GM18858 (cell line): ENCODE measurements around the gene TSC2.
"Not testable (repeated sequence)": the region's sequence is repeated elsewhere in the genome, so short reads cannot be mapped to it uniquely, and the experiment has no call there.

Experiments
- ATAC-seq: cut with Tn5 transposase; IDR thresholded peaks from one replicate; pipeline ENCODE4 v1.9.1; 2021; ENCODE audit not compliant: unreplicated experiment

Gene TSC2

DNA sequence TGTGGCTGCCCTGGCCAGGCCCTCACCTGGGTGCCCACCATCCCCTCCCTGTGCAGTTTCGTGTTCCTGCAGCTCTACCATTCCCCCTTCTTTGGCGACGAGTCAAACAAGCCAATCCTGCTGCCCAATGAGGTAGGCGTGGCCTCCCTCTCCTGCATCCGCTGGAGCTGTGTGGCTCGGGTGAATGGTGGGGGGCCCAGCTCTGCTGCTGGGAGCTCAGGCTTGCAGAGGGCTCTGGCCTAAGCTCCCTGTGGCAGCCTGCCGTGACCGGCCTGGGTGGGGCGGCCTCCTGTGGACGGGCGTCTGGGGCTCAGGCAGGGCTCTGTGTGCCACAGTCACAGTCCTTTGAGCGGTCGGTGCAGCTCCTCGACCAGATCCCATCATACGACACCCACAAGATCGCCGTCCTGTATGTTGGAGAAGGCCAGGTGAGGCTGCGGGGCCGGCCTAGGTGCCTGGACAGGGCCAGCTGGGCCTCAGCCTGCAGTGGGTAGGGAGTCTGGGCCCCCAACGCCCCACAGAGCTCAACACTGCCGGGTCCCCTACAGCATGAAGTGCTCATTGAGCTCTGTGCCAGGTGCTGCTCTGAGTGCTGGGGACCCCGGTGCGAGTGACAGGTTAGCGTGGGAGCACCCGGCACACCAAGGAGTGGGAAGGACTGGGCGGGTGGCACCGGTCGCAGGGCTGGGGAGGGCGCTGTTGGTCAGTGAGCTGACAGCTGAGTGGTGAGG, 37.3 kb downstream of the TSC2 start:
- ATAC-seq, result no peak

DNA sequence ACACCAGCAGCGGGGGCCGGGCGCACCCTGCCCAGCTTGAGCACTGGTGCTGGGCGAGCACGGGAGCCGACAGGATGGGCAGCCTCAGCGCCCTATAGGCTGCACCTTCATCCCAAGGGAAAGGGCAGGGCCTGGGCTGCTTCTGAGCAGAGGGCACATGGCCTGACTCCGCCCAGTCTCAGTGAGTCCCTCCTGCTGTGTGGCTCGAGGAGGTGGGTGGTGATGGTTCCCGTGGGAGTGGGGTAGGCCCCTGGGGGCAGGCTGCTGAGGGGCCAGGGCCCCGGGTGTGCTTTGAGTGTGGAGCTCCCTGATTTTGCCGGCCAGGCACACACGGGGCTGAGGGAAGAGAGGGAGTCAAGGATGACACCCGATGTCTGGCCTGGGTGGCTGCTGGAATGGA, 37.9 kb downstream of the TSC2 start:
- ATAC-seq, result no peak

DNA sequence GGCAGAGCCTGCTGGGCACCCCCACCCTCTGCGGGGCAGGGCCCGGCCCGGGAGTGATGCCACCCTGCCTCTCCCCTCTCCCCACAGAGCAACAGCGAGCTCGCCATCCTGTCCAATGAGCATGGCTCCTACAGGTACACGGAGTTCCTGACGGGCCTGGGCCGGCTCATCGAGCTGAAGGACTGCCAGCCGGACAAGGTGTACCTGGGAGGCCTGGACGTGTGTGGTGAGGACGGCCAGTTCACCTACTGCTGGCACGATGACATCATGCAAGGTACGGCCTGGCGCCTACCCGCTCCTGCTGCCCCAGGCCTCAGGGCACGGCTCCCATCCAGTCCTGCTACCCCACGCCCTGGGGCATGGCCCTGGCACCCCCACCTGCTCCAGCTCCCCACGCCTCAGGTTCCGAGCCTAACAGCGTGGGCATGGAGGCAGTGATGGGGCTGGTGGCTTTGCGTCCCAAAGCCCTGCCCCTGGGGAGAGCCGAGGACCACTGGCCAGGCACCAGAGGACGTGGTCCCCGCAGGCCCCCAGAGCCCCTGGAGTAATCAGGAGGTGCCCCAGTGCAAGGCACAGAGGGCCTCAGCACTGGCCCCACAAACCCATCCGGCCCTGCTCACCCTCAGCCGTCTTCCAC, 38.4 kb downstream of the TSC2 start:
- no peak for ATAC-seq

DNA sequence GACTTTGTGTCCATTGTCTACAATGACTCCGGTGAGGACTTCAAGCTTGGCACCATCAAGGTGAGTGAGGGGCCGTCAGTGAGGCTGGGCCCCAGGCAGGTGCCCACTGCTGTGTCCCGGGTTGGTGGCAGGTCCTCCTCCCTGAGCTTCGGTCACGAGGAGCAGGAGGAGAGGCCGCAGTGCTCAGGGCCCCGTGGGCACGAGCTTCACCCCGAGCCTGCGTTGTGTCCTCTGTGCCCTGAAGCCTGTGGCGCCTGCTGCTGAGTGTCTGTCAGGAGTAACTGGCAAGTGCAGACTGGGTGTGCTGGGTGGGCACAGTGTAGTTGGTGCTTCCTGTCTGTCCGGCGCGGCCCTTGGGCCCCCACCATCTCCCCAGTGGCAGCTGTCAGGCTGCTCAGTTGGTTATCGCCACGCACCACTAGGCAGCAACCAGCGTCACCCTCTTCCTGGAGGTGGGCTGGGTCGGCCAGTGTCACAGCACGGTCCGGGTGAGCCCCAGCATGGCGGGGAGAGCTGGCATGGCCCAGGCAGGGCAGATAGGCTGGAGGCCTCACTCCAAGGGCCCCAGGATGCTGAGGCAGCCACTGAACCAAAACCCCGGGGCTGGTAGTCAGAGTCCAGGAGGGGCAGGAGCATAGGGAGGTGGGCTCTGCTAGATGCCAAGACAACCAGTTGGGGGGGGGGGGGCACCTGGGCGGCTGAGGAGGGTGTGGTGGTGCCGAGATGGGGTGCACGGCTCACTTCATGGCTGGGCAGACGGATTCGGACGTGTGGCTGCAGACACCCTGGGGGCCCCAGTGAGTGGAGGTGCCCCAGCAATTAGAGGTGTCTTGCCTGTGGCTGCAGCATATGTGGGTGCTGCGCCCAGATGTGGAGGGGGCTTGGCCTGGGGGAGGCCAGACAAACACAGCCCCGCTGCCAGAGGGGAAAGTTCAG, 39.3 kb downstream of the TSC2 start:
- ATAC-seq, result no peak

DNA sequence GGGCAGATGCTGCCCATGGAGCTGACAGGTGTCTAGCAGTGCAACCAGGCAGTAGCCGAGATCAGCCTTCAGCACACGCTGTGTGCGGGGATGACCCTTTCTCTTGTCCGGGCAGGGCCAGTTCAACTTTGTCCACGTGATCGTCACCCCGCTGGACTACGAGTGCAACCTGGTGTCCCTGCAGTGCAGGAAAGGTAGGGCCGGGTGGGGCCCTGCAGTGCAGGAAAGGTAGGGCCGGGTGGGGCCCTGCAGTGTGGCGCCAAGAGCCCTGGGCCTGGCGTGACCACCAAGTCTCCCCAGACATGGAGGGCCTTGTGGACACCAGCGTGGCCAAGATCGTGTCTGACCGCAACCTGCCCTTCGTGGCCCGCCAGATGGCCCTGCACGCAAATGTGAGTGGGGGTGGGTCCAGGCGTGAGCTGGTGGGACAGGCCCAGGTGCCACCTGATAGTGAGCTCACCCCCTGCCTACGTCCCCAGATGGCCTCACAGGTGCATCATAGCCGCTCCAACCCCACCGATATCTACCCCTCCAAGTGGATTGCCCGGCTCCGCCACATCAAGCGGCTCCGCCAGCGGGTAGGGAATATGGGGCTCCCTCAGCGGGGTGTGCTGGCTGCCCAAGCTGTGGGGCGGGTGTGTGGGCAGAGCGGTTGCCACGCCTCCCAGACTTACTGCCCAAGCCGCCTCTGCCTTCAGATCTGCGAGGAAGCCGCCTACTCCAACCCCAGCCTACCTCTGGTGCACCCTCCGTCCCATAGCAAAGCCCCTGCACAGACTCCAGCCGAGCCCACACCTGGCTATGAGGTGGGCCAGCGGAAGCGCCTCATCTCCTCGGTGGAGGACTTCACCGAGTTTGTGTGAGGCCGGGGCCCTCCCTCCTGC, 40.2 kb downstream of the TSC2 start:
- no peak for ATAC-seq

DNA sequence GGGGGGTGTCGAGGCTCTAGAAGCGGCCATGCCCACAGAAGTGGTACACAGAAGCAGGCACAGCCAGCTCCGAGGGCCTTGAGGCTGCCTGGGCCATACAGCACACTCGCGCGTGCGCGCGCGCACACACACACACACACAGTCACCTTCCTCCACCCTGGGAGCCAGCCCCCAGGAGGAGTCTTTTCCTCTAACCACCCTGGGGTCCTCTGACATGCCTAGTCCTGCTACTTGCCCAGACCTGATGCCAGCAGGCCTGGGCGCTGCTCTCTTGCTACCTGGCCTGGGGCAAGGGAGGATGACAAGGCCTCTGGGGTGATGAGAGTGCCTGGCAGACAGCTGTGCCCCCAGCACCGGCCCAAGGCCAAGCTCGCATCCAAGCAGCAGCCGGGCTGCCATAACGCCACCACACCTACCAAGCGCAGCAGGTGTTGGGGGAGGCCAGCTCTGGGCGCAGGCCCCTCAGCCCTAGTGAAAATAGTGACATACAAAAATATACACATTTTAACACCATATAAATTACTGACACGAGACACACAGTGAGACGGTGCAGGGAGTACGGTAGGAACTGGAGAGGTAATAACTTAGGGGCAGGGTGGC, 41.1 kb downstream of the TSC2 start:
- no peak for ATAC-seq

DNA sequence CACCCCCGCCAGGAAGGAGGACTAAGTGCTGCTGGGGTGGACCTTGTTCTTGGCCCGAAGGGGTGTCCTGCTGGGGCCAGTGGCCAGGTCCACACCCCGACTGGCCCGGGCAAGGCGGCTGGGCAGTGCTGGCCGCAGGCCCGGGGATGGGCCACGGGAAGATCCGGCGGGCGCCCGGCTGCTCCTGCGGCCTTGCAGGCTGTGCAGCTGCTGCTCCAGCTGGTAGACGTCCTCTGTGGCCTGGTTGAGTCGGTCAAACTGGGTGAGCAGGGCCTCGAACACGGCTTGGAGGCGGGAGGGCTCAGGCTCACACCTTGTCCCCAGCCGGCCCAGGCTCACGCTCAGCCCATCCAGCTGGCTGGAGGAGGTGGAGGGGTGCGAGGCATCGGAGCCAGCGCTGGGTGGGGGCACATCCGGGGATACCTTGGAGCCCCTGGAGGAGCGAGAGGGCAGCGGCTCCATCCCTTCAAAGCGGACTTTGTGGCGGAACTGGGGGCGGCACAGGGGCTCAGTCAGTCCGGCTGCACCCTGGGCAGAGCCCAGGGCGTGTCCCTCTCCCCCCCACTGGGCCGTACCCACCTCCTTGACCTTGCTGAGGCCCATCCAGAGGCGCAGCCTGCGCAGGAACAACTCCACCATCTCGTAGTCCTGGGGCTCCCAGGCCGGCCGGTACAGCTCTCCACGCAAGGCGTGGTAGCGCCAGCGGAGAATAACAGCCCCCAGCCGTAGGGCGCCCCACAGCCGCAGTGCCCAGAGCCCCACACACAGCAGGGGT, 42.1 kb downstream of the TSC2 start:
- ATAC-seq, result no peak

DNA sequence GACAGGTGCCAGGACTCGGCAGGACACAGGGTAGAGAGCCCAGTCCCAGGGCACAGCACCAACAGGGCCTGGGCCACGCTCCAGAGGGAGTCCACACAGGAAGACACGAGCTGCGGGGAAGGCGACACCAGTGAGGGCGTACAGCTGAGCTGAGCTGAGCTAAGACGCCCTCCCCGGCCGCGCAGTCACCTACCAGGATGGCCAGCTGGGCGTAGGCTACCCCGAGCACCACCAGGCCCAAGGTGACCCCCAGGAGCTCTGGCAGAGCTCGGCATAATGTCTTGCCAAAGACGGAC, 42.6 kb downstream of the TSC2 start:
- no peak for ATAC-seq

DNA sequence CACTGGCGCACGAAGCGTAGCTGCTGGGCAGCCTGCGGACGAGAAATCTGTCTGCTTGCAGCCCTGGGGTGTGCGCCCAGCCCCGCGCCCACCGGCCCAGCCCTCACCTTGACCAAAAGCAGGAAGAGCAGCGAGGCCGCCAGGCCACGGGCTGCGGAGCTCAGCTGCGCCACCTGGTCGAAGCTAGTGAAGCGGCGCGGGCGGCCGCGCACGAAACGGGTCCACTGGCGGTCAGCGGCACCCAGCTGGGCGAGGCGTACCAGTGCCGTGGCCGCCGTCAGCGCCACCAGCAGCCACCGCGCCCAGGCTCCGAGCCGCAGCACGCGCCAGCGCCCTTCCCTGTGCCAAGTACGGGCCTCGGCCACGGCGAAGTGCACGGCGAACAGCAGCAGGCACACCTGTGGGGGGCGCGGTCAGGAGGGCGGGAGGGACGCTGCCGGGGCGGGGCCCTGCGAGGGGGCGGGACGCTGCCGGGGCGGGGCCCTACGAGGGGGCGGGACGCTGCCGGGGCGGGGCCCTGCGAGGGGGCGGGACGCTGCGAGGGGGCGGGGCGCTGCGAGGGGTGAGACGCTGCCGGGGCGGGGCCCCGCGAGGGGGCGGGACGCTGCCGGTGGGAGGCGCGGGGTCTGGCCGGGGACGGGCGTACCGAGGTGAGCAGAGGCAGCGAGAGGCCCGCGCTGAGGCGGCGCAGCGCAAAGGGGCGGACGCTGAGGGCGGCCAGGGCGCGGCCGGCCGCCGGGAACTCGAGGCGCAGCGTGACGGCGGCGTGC, 43.2 kb downstream of the TSC2 start:
- no peak for ATAC-seq

DNA sequence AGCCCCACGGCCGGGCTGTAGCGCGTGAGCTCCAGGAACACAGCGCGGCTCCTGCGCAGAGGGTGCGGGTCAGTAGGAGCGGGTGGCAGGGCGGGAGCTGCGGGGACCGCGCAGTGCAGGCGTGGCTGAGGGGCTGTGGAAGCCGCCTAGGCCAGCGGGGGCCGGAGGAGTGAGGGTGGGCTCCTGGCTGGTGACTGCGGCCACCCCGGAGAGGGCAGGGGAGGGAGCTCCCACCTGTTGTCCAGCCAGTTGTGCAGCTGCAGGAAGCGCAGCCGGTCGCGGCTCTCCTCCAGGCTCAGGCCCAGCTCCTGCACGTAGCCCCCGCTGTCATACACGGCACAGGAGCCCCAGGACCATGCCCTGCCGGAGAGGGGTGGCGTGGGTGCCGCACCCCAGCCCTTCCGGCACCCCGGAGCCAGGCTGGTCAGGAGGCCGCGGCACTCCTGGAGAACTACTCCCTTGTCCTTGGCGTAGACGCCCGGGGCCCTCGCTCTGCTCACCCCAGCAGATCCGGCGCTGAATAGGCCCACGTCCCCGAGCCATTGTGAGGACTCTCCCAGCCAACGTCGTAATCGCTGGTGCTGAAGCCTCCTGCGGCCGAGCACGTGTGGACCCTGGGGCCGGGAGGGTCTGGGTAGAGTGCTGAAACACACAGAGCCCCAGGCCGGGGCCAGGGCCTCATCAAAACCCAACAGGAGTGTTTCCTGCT, 43.9 kb downstream of the TSC2 start:
- ATAC-seq, result no peak

DNA sequence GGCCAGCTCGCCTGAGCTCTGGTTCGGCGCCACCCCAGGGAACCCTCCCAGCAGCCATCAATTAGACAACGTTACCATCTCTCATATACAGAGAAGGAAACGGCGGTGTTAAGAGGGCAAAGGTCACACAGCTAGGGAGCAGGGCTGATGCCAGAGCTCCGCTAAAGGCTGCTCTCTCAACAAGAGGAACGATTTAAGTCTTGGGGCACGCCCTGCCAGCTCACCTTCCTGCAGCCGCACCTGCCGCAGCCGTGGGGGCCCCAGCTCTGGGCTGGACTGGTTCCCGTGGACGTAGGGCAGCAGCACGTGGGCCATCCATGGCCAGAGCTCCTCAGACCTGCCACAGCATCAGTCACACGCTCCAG, 44.5 kb downstream of the TSC2 start:
- ATAC-seq, result no peak

DNA sequence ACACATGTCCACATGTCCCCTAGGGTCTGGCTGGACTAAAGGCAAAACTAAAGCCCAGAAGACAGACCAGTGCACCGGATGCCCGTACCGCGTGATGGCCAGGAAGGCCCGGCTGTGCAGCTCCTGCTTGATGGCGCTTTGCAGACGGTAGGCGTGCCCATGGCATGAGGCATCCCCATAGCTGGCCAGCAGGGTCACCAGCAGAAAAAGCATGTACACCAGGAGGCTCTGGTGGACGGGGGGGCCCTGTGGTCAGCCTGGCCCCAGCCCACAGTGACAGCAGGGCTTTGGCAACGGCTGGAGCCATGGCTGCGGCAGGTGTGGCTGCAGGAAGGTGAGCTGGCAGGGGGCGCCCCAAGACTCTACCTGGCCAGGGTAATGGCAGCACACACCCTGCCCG, 45.1 kb downstream of the TSC2 start:
- ATAC-seq, result no peak

DNA sequence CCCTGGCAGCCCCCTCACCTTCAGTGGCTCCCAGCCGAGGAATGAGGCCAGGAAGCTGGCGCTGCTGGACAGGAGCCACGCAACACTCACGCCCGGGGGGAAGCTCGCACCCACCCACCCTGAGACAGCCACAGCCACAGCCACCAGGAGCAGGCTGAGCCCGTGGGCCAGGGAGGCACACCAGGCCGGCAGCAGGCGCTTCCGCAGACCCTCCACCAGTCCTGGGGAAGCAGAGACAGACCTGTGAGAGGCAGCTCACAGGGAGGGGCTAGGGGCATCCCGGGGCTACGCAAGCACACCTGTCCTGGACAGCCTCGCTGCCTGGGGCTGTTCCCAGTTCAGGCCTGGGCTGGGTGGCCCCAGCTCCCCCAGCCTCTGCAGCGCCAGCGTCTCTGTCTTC, 46.0 kb downstream of the TSC2 start:
- ATAC-seq, result no peak

DNA sequence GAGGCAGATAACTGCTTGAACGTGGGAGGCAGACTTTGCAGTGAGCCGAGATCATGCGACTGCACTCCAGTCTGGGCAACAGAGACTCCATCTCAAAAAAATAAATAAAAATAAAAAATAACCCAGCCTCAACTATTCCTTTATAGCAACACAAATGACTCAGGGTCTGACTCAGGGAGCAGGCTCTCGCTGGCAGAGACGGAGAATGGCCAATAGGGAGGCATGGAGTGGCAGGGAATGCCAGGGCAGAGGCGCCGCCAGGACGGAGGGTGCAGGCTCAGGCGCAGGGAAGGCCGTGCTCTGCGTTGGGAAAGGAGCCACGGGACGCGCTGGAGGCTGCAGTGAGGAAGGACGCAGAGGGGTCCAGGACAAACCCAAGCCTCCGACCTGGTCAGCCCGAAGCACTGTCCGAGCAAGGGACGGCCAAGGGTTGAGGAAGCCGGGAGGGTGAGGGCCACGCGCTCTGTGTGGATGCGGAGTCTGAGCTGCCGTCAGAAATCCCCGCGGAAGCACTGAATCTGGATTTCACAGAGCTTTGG, 47.6 kb downstream of the TSC2 start:
- ATAC-seq, result no peak

DNA sequence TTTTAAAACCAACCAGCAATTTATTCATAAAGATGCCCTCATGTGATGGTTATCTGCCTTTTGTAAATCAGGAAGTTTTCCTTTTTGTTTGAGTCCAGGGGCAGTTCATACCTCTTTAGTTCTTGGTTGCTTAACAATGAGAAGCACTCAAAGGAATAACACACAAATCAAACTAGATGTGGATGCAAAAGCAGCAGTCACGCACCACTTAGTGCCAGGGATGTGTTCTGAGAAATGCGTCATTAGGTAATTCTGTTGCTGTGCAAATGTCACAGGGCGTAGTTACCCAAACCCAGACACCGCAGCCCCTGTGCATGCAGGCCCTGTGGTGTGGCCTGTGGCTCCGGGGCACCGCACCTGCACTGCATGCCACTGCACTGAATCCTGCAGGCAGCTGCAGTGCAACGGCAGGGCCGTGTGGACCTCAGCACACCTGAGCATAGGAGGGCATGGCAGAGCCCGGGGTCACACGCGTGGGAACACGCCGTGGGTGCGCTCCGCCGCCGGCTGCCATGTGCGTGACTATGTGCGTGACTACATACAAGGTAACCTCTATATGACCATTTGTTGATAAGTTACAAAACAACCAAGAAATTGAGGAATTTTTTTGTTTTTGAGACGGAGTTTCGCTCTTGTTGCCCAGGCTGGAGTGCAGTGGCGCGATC, 48.3 kb downstream of the TSC2 start:
- no peak for ATAC-seq

DNA sequence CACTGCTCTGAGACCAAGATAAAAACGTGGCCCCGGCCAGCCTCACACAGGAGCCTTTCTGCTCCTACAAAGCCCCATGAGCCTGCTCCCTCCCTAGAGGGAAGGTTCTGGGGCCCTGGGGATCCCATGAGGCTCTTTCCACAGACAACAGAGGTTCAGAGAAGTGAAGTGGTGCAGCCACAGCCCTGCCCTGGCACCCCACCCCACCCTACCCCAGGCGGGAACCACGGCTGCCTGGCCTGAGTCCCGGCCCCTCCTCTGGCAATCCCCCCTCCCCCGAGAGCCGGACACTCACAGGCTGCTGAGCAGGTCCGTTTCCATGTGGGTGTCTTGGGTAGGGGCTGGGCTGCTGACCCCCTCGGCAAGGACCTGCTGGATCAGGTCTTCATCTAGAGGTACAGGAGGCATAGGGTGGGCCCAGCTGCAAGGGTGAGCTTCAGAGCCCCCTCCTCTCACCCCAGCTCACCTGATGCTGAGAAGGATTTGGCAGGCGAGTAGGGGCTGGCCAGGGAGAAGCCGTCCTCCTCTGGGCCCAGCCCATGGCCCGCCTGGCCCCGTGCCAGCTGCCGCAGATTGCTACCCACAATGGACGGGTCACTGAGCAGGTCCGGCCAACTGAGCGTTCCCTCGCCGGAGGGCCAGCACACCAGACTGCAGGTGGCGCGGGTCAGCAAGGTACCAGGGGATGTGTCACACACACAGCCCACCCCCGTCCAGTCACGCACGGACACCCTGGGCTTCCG, 49.2 kb downstream of the TSC2 start:
- ATAC-seq, result no peak

DNA sequence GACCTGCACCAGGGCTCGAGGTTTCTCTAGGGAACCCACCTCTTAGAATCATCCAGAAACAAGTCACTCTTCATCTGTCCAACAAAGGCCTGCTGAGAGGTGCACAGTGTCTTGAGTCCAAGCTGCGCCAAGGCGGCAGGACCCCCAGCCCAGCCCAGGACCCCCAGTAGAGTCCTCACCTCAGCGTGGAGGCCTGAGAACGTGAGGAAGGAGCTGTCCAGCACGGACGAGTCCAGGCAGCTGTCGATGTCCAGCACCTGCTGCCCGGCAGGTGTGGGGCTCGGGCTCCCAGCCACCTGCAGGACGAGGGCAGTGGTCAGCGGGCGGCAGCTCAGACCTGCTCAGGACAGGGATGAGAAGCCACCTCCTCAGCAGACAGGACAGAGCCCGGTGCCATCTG, 49.9 kb downstream of the TSC2 start:
- not testable (repeated sequence) for ATAC-seq
